Measurements from ENCODE around the gene NANS.
"Not testable (repeated sequence)": the region's sequence is repeated elsewhere in the genome, so short reads cannot be mapped to it uniquely, and the experiment has no call there.

The NANS gene

GRCh38 chr9:98080326-98080725 is 23.8 kb downstream of the NANS start:
- DNase-seq, result no peak

- no peak for DNase-seq
Observed at GRCh38 chr9:98080780-98081179, 24.2 kb downstream of the NANS start.

DNA sequence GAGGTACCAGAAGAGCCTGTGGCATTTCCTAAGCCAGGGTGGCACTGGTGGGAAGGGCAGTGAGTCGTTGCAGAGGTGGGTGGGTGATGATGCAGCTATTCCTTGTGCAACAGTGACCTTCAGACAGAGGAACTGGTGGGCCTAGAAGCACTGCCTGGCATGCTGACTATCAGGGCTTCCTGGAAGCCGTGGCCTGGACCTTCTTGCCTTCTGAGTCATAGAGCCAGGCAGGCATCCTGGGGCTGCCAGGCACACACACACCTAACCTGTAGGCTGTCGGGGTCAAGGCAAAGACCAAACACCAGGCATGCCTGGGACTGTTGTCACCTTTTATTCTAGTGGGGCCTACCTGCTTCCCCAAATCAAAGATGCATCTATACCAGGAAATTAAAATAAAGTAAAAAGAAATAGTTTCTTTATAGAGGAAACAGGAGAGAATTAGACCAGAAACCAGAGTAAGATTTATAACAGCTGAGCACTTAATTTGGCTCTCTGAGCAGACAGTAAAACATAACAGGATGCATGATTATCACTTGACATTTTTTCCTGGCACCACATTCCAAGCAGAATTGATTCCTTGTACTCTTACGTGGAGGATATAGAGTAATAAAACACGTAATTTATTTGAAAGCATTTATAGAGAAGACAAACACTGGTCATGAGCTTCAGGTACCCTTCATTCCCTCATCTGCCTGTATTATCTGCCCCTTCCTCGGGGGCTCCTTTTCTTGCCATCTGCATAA is 25.1 kb downstream of the NANS start:
- DNase-seq, result no peak

- DNase-seq, result no peak
Observed at GRCh38 chr9:98083061-98083501, 26.5 kb downstream of the NANS start.

DNA sequence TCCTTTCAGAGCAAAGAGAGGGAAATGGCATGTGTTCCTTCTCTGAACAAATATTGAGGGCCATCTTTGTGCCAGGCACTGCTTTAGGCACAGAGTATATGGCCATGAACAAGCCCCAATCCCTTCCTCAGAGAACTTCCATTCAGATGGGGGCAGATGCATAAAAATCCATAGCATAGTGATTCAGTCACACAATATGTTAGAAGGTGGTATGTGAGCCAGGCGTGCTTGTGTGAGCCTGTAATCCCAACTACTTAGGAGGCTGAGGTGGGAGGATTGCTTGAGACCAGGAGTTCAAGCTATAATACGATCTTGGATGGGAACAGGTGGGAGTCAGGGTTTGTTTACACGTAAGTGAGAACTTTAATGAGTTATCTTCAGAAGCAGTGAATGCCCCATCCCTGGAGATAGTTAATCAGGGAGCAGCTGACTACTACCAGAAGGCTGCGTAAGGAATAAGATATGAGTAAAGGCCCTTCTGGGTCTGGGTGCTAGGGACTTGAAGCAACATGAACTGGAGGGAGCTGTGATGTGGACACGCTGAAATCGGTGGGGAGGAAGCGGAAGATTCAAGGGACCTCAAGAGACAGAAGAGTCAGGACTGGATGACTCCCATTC is 27.1 kb downstream of the NANS start:
- DNase-seq, result no peak

- DNase-seq, result no peak
Observed at GRCh38 chr9:98084396-98084795, 27.9 kb downstream of the NANS start.

DNA sequence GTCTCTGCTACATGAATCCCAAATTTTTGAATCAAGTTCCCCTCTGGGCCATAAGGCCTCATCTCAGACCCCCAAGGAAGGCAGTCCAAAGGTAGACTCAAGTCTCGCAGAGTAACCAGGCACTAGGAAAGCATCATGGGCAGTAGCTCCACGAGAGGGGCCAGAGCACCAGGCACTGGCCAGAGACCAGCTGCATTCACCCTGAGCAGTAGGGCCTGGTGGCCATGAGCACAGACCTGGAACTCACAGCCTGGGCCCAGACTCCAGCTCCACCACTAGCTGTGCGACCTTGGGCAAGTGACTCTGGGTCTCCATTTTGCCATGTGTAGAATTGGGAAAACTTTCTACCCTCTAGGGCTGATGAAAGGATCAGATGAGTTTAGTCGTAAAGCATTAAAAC is 28.5 kb downstream of the NANS start:
- no peak for DNase-seq

DNA sequence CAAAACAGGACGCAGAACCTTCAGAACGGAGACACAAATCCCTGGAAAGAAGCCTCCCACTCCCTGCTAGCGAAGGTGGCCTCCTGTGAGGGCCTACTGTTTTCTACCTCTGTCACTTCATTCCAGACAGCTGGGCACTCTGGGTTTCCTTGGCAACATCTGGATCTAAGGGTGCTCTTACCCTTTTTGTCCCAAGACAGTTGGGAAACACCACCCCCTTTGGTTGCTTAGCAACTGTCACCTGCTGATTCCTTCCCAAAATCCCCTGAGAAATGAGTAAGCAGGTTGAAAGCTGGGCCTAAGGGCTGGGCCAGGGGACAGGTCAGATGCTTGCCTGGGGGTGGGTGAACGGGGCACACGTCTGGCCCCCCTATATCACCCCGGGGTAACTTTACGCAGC is 29.4 kb downstream of the NANS start:
- DNase-seq, result no peak

GRCh38 chr9:98086461-98086860 is 29.9 kb downstream of the NANS start:
- no peak for DNase-seq

GRCh38 chr9:98087420-98088354 is 31.2 kb downstream of the NANS start:
- no peak for DNase-seq

GRCh38 chr9:98090674-98091073 is 34.1 kb downstream of the NANS start:
- not testable (repeated sequence) for DNase-seq

- DNase-seq, result no peak
Observed at GRCh38 chr9:98091735-98092612, 35.4 kb downstream of the NANS start.

DNA sequence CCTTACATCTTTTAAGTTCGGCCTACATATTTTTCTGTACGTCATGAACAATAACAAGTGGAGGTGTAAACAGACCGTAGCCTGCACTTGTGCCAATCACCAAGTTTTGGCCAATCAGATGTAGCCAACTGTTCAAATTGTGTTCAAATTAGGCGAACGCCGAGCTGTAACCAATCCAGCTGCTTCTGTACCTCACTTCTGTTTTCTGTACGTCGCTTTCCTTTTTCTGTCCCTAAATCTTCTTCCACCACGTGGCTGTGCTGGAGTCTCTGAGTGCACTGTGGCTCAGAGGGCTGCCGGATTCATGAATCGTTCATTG is 36.0 kb downstream of the NANS start:
- DNase-seq, result no peak

GRCh38 chr9:98094316-98094715 is 37.8 kb downstream of the NANS start:
- DNase-seq, result no peak

DNA sequence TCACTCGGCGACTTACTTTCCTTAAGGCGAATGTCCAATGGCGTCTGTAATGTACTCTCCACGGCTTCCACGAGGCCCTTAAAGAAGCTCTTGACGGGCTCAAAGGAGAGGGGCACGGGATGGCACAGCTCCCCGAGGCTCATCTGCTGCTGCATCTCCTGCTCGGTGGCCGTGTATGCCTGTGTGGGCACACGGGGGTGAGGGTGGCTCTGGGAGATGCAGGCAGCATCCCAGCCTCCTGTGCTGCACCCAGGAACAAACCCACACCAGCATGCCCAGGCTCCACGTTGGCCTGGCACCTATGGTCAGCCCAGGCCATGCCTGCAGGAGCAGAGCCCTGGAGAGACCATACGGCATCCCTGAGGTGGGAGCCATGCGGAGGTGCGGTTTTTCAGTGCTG is 38.3 kb downstream of the NANS start:
- DNase-seq, result no peak

GRCh38 chr9:98095401-98095800 is 38.9 kb downstream of the NANS start:
- DNase-seq, result no peak

DNA sequence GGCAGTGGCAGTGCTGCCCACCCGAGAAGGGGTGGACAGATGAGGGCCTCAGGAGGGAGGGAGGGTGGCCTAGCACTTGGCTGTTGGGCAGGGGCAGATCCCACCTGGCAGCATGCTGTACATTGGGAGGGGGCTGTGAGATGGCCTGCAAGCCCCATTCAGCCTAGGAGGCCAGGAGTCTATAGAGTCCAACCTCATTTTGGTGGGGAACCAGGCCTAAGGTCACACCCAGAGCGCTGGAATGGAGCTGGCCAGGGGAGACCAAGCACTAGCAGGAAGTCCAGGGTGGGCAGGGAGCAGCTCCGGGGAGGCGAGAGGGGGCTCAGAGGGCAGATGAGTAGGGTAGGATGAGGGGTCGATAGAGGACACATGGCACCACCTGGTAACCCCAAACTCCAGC is 39.6 kb downstream of the NANS start:
- DNase-seq, result no peak

GRCh38 chr9:98097836-98098235 is 41.3 kb downstream of the NANS start:
- peak; percentile 23 for DNase-seq

GRCh38 chr9:98099346-98099745 is 42.8 kb downstream of the NANS start:
- DNase-seq, result no peak

DNA sequence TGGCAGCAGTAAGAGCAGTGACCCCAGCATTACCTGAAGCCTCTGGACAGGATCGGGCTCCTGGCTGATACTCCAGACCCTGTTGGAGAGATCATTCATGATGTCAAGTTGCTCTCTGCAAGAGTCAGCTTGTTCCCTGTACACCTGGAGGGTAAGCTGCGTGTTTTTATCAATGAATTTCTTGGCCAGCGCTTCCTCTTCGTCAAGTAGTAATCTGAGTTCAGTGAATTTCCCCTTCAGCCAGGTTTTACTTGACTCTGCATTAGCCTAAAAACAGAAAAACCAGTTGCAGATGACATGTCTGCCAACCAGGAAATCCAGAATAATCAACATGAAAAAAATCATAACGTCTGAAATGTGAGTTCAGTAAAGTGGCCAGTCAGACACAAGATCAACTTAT is 43.4 kb downstream of the NANS start:
- DNase-seq, result no peak

DNA sequence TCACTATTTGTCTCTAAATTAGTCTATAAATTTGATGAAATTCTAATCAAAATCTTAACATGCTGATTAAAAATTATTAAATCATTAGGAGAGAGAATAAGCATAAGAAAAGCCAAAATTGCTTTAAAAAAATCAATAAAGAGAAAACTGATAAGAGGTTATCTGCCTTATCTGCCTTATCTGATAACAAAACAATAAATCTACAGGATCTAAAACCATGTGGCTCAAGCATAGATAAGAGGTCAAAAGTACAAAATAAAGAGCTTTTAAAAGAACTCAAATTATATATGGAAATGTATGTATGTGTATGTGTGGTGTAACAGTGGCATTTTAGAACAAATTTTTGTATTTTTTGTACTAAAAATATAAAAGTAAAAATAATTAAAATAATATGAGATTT is 43.9 kb downstream of the NANS start:
- DNase-seq, result no peak

- no peak for DNase-seq
Observed at GRCh38 chr9:98101416-98101815, 44.9 kb downstream of the NANS start.

- no peak for DNase-seq
Observed at GRCh38 chr9:98101868-98102273, 45.3 kb downstream of the NANS start.

All from NCI-H1092 (cell line).